OCI-LY7 (cell line): ENCODE measurements around the gene SNX13. TPM values are rescaled to one million over a fixed set of nuclear protein-coding genes. Genes with fewer than 3 reads are reported as not detected.

Experiments used
- BruUV-seq: library from RNA; stranded (reverse); fragments of 400-500 nt; replicated peaks from 2 replicates; lab custom pipeline; 2021; lab: Mats Ljungman, UMichigan
- CTCF ChIA-PET: fragments of 300-600 bp; sonication (Branson Sonifier 250); formaldehyde crosslinking; loops from one replicate; lab custom pipeline; 2022; ENCODE audit warnings: antibody characterized with exemption; ENCODE audit not compliant: unreplicated experiment; lab: Charles Lee
- POLR2A ChIA-PET: fragments of 300-600 bp; sonication (Branson Sonifier 250); formaldehyde crosslinking; loops from one replicate; lab custom pipeline; 2022; ENCODE audit warnings: antibody characterized with exemption; lab: Charles Lee
- DNase-seq: peaks from one replicate; pipeline ENCODE4 v3.0.0-alpha.2; 2015; ENCODE audit warnings: low spot score
- H2AFZ ChIP-seq: fragments of 200-600 bp; sonication (generic), shearing (Covaris generic); 2 replicates; pipeline ENCODE4 v1.6.1; 2014; ENCODE audit warnings: mild to moderate bottlenecking, antibody characterized with exemption, low read length, moderate library complexity
- H3K27ac ChIP-seq: fragments of 200-600 bp; sonication (generic); 2 replicates; pipeline ENCODE4 v1.5.1; 2014; ENCODE audit warnings: mixed run types, low read depth, mild to moderate bottlenecking, moderate library complexity, low read length, inconsistent platforms; ENCODE audit not compliant: poor library complexity, severe bottlenecking
- H3K36me3 ChIP-seq: fragments of 200-600 bp; sonication (generic); 2 replicates; pipeline ENCODE4 v1.6.1; 2014; ENCODE audit warnings: mild to moderate bottlenecking, antibody characterized with exemption, low read length, moderate library complexity, mixed read lengths; ENCODE audit not compliant: insufficient read depth
- H3K4me1 ChIP-seq: fragments of 200-600 bp; sonication (generic); 2 replicates; pipeline ENCODE4 v1.5.1; 2014; ENCODE audit warnings: mild to moderate bottlenecking, low read length; ENCODE audit not compliant: insufficient read depth, poor library complexity, severe bottlenecking
- H3K4me2 ChIP-seq: fragments of 200-600 bp; sonication (generic); 2 replicates; pipeline ENCODE4 v1.6.1; 2014; ENCODE audit warnings: mild to moderate bottlenecking, low read length
- H3K4me3 ChIP-seq: fragments of 200-600 bp; sonication (generic); 2 replicates; pipeline ENCODE4 v1.5.1; 2014; ENCODE audit warnings: mild to moderate bottlenecking, low read depth, low read length; ENCODE audit not compliant: poor library complexity, severe bottlenecking
- H3K79me2 ChIP-seq: fragments of 200-600 bp; sonication (generic); 2 replicates; pipeline ENCODE4 v1.6.1; 2016; ENCODE audit warnings: low read depth, mild to moderate bottlenecking, low read length, moderate library complexity, mixed read lengths; ENCODE audit not compliant: insufficient read depth
- H3K9me2 ChIP-seq: fragments of 200-600 bp; sonication (generic); 2 replicates; pipeline ENCODE4 v1.6.1; 2016; ENCODE audit warnings: mild to moderate bottlenecking, low read length, mixed read lengths; ENCODE audit not compliant: insufficient read depth
- H3K9me3 ChIP-seq: fragments of 200-600 bp; sonication (generic); 2 replicates; pipeline ENCODE4 v1.6.1; 2014; ENCODE audit warnings: mild to moderate bottlenecking, mixed run types, low read length, mixed read lengths
- H4K20me1 ChIP-seq: fragments of 200-600 bp; sonication (generic); 2 replicates; pipeline ENCODE4 v1.6.1; 2014; ENCODE audit warnings: mild to moderate bottlenecking, antibody characterized with exemption, low read length, moderate library complexity, mixed read lengths; ENCODE audit not compliant: insufficient read depth
- CTCF ChIP-seq: fragments of 200-600 bp; sonication (generic); conservative IDR thresholded peaks from 2 replicates; pipeline ENCODE4 v1.5.1; 2014; ENCODE audit warnings: mild to moderate bottlenecking, antibody characterized with exemption, low read length, moderate library complexity, mixed read lengths
- EZH2phosphoT487 ChIP-seq: fragments of 200-600 bp; sonication (generic); IDR thresholded peaks from 2 replicates; pipeline ENCODE4 v1.6.1; 2018; ENCODE audit warnings: low read depth, borderline replicate concordance, mild to moderate bottlenecking, mixed run types, antibody characterized with exemption, low read length, moderate library complexity, mixed read lengths
- intact Hi-C: fragments of 100-400 bp; cut with micrococcal nuclease; formaldehyde crosslinking; loops from one replicate; pipeline ENCODE4 v1.10.0; 2022; ENCODE audit not compliant: unreplicated experiment
- total RNA-seq, 2 experiments: library from RNA; depleted of rRNA in 1 of 2; stranded (reverse); fragments of >200 nt in 1 of 2; shearing (Covaris generic) in 1 of 2; gene quantifications; 2 replicates each; pipeline ENCODE4 v1.2.3, GENCODE V29; 2014 to 2022

SNX13 gene
- total RNA-seq, 2 experiments from 2014 or later = 20.0 to 32.6 TPM

GRCh38 chr7:17916786-17917185, 23.5 kb downstream of the SNX13 start:
- no peak for DNase-seq
- H2AFZ ChIP-seq = no peak overlapping the region
- H3K9me2 ChIP-seq = no peaks in the 10 kb centered on the region
- POLR2A ChIA-PET = no interaction called here
- H4K20me1 ChIP-seq = peaks cover 3% of the 10 kb centered on the region; the same call in 1 of the 2 replicates
- H3K9me3 ChIP-seq = peaks cover 16% of the 10 kb centered on the region; the same call in 1 of the 2 replicates
- H3K27ac ChIP-seq = no peak overlapping the region
- no peak overlapping the region for H3K4me2 ChIP-seq
- CTCF ChIA-PET = no interaction called here
- BruUV-seq = no TSS peak
- H3K36me3 ChIP-seq = no peaks in the 10 kb centered on the region
- peaks cover 74% of the 10 kb centered on the region for H3K79me2 ChIP-seq
- peaks cover 11% of the 10 kb centered on the region for H3K4me1 ChIP-seq
- TF ChIP-seq EZH2phosphoT487 (no peak), CTCF (no peak)
- H3K4me3 ChIP-seq = no peak overlapping the region
- intact Hi-C loops = no loop called here

GRCh38 chr7:17915796-17916195, 24.5 kb downstream of the SNX13 start:
- peaks cover 69% of the 10 kb centered on the region for H3K79me2 ChIP-seq
- no peaks in the 10 kb centered on the region for H3K9me2 ChIP-seq
- no peak overlapping the region for H3K4me3 ChIP-seq
- no peak overlapping the region for H3K27ac ChIP-seq
- H3K4me2 ChIP-seq = no peak overlapping the region
- ChIA-PET CTCF (no interaction called here), POLR2A (no interaction called here)
- no peak overlapping the region for H2AFZ ChIP-seq
- peaks cover 16% of the 10 kb centered on the region; the same call in 1 of the 2 replicates for H3K9me3 ChIP-seq
- no peak for DNase-seq
- H3K36me3 ChIP-seq = no peaks in the 10 kb centered on the region
- H3K4me1 ChIP-seq = peaks cover 11% of the 10 kb centered on the region
- H4K20me1 ChIP-seq = no peaks in the 10 kb centered on the region
- intact Hi-C loops = no loop called here
- no TSS peak for BruUV-seq
- no peak for TF ChIP-seq CTCF
- TF ChIP-seq EZH2phosphoT487 = no peak

- Histone ChIP-seq H3K4me3 (no peak overlapping the region), H3K4me2 (no peak overlapping the region), H3K79me2 (peaks cover 65% of the 10 kb centered on the region), H4K20me1 (no peaks in the 10 kb centered on the region), H3K4me1 (peaks cover 11% of the 10 kb centered on the region), H2AFZ (no peak overlapping the region), H3K36me3 (no peaks in the 10 kb centered on the region), H3K27ac (no peak overlapping the region), H3K9me2 (no peaks in the 10 kb centered on the region), H3K9me3 (peaks cover 16% of the 10 kb centered on the region; the same call in 1 of the 2 replicates)
- no TSS peak for BruUV-seq
- TF ChIP-seq CTCF (no peak), EZH2phosphoT487 (no peak)
- POLR2A ChIA-PET = interaction anchor here (0.6 kb wide), 1 partner anchor 131 kb away, joined by 5 read pairs; no protein-coding TSS in a partner anchor
- CTCF ChIA-PET = no interaction called here
- DNase-seq = no peak
- intact Hi-C loops = no loop called here
Measured at GRCh38 chr7:17915168-17915567, 25.1 kb downstream of the SNX13 start.
